GM12873 (cell line): ENCODE results near the gene DNAJC13.

ENCODE experiments used
- CTCF ChIP-seq: IDR thresholded peaks from 2 replicates; pipeline ENCODE4 v1.5.1; 2012; ENCODE audit warnings: low read depth, mild to moderate bottlenecking, moderate library complexity, low read length, control low read depth; ENCODE audit not compliant: insufficient read depth; ENCODE audit errors: missing control alignments

Gene DNAJC13

GRCh38 chr3:132435224-132435910 lies 18.1 kb downstream of the DNAJC13 start:
- no peak for TF ChIP-seq CTCF

GRCh38 chr3:132435911-132436425 lies 18.7 kb downstream of the DNAJC13 start:
- TF ChIP-seq CTCF = no peak

- no peak for TF ChIP-seq CTCF
Observed at GRCh38 chr3:132443421-132443820, 26.1 kb downstream of the DNAJC13 start.

- no peak for TF ChIP-seq CTCF
Observed at GRCh38 chr3:132444383-132444782, 27.1 kb downstream of the DNAJC13 start.

- TF ChIP-seq CTCF = no peak
Observed at GRCh38 chr3:132445817-132446216, 28.5 kb downstream of the DNAJC13 start.

GRCh38 chr3:132448216-132448961 lies 31.1 kb downstream of the DNAJC13 start:
- no peak for TF ChIP-seq CTCF

- no peak for TF ChIP-seq CTCF
Observed at GRCh38 chr3:132456136-132456535, 38.8 kb downstream of the DNAJC13 start.
